ENCODE data around the gene AKR1E2.

The AKR1E2 gene

GRCh38 chr10:4790922-4791321 lies 35.1 kb upstream of the AKR1E2 start:
- H3K4me2 ChIP-seq (ENCODE audit: low read length), result no peak overlapping the region
- H3K9me3 ChIP-seq (ENCODE audit: low read length), result no peaks in the 10 kb centered on the region
- TF ChIP-seq CTCF (IDR thresholded peaks at IDR 0.05; ENCODE audit: low read length) (no peak), EZH2 (IDR thresholded peaks at IDR 0.05; ENCODE audit: borderline replicate concordance, low read length) (no peak)

GRCh38 chr10:4792381-4792780 lies 33.6 kb upstream of the AKR1E2 start:
- Histone ChIP-seq H3K9ac (ENCODE audit: low read length) (no peak overlapping the region), H3K4me2 (ENCODE audit: low read length) (no peak overlapping the region), H3K27me3 (ENCODE audit: insufficient read depth, low read length) (no peaks in the 10 kb centered on the region), H3K36me3 (ENCODE audit: insufficient read depth, low read length) (no peaks in the 10 kb centered on the region), H3K9me2 (ENCODE audit: low read depth, low read length) (no peaks in the 10 kb centered on the region), H3K4me1 (ENCODE audit: insufficient read depth, low read length, severe bottlenecking) (no peaks in the 10 kb centered on the region), H4K20me1 (ENCODE audit: insufficient read depth, low read length) (no peaks in the 10 kb centered on the region), H3K9me3 (ENCODE audit: low read length) (no peaks in the 10 kb centered on the region), H3K4me3 (ENCODE audit: low read depth, low read length, poor library complexity, severe bottlenecking) (no peak overlapping the region), H3K79me2 (ENCODE audit: insufficient read depth, low read length) (no peaks in the 10 kb centered on the region), H3F3A (ENCODE audit: insufficient read depth, low read length) (no peaks in the 10 kb centered on the region), H3K27ac (ENCODE audit: low read depth, low read length, poor library complexity, severe bottlenecking) (no peak overlapping the region), H2AFZ (ENCODE audit: low read length) (no peak overlapping the region)
- TF ChIP-seq CTCF (IDR thresholded peaks at IDR 0.05; ENCODE audit: low read length), result no peak
- TF ChIP-seq EZH2 (IDR thresholded peaks at IDR 0.05; ENCODE audit: borderline replicate concordance, low read length), result no peak

More at GRCh38 chr10:4790922-4791321, 35.1 kb upstream of the AKR1E2 start:
- Histone ChIP-seq H3K9ac (ENCODE audit: low read length) (no peak overlapping the region), H3K36me3 (ENCODE audit: insufficient read depth, low read length) (no peaks in the 10 kb centered on the region), H3K9me2 (ENCODE audit: low read depth, low read length) (no peaks in the 10 kb centered on the region), H2AFZ (ENCODE audit: low read length) (no peak overlapping the region), H3F3A (ENCODE audit: insufficient read depth, low read length) (no peaks in the 10 kb centered on the region), H3K79me2 (ENCODE audit: insufficient read depth, low read length) (no peaks in the 10 kb centered on the region), H3K27me3 (ENCODE audit: insufficient read depth, low read length) (no peaks in the 10 kb centered on the region), H3K4me1 (ENCODE audit: insufficient read depth, low read length, severe bottlenecking) (no peaks in the 10 kb centered on the region), H3K27ac (ENCODE audit: low read depth, low read length, poor library complexity, severe bottlenecking) (no peak overlapping the region), H4K20me1 (ENCODE audit: insufficient read depth, low read length) (no peaks in the 10 kb centered on the region), H3K4me3 (ENCODE audit: low read depth, low read length, poor library complexity, severe bottlenecking) (no peak overlapping the region)

GRCh38 chr10:4801405-4801804 lies 24.6 kb upstream of the AKR1E2 start:
- Histone ChIP-seq H3K9me3 (ENCODE audit: low read length) (no peaks in the 10 kb centered on the region), H2AFZ (ENCODE audit: low read length) (no peak overlapping the region), H4K20me1 (ENCODE audit: insufficient read depth, low read length) (no peaks in the 10 kb centered on the region), H3K4me3 (ENCODE audit: low read depth, low read length, poor library complexity, severe bottlenecking) (no peak overlapping the region), H3K9me2 (ENCODE audit: low read depth, low read length) (no peaks in the 10 kb centered on the region), H3F3A (ENCODE audit: insufficient read depth, low read length) (no peaks in the 10 kb centered on the region), H3K4me1 (ENCODE audit: insufficient read depth, low read length, severe bottlenecking) (no peaks in the 10 kb centered on the region), H3K27me3 (ENCODE audit: insufficient read depth, low read length) (no peaks in the 10 kb centered on the region), H3K9ac (ENCODE audit: low read length) (no peak overlapping the region), H3K4me2 (ENCODE audit: low read length) (no peak overlapping the region), H3K36me3 (ENCODE audit: insufficient read depth, low read length) (no peaks in the 10 kb centered on the region), H3K79me2 (ENCODE audit: insufficient read depth, low read length) (no peaks in the 10 kb centered on the region), H3K27ac (ENCODE audit: low read depth, low read length, poor library complexity, severe bottlenecking) (no peak overlapping the region)
- TF ChIP-seq CTCF (IDR thresholded peaks at IDR 0.05; ENCODE audit: low read length), result no peak
- TF ChIP-seq EZH2 (IDR thresholded peaks at IDR 0.05; ENCODE audit: borderline replicate concordance, low read length), result no peak

Measured in OCI-LY1 (cell line).